ENCODE results near the gene ZNF134.

The ZNF134 gene

GRCh38 chr19:57672466-57672865 lies 58.4 kb downstream of the ZNF134 start:
- H3K4me3 ChIP-seq (ENCODE audit: low read length): no peak overlapping the region
- no peak overlapping the region for H3K9ac ChIP-seq (ENCODE audit: low read length)
- no peaks in the 10 kb centered on the region for H3K4me1 ChIP-seq (ENCODE audit: control insufficient read depth, low read depth, low read length)
- no peaks in the 10 kb centered on the region for H3K9me3 ChIP-seq (ENCODE audit: control insufficient read depth, low read depth, low read length)
- H3K36me3 ChIP-seq (ENCODE audit: control insufficient read depth, low read depth, low read length): no peaks in the 10 kb centered on the region
- no peak overlapping the region for H3K27ac ChIP-seq (ENCODE audit: low read length)
- peaks cover 18% of the 10 kb centered on the region for H3K27me3 ChIP-seq (ENCODE audit: control insufficient read depth, insufficient read depth, low read length)

Data from iPS-18a (cell line).